ENCODE data around the gene NDUFS6.
"Not testable (repeated sequence)": the region's sequence is repeated elsewhere in the genome, so short reads cannot be mapped to it uniquely, and the experiment has no call there.

NDUFS6 gene

DNA sequence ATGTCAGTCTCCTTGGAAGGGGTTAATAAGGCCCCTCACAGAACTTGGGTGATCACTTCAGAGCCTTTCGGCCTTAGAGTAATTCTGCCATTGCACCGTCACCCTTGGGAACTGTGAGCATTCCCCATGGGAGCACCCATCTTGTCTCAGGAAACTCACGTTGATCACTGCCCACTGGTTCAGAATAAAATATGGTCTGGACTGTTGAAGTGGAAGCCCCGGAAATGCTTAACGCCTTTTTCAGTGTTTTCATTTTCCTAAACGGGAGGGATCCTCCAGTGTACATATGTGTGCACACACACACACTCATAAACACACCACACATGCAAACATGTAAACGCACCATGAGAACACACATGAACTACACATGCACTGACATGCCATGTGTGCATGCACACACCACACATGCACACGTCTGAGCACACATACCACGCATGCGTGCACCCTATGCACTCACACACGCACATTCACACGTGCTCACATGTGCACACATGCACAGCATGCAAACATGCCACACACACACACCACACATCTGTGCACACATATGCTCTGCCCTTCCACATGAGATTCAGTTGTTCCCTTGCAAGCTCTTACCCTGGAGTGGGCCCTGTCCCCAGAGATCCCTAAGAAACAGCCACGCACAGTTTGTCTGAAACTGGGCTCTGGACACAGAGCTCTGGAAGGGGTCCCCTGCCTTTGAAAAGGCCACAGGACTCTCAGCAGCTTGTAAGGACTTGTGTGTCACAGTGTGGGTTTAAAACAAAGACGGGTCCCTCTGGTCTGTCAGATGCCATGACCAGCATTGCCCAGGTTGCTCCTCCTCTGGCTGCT, 18.6 kb upstream of the NDUFS6 start:
- no peak for DNase-seq (ENCODE audit: low read depth, low spot score)

DNA sequence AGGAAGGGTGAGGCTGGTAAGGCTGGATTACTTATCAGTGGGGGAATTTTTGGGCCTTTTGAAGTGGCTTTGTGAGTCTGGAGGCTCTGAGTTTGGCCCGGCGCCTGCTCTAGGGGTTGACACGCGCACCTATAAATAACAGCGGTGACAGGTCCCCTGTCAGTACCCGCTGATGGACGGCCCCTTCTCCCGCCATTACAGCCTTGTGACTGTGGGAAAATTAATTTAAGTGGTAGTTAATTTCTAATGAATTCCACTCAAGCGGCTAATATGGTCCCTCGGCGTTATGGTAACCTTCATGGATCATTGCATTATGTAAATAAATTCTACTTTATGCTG, 18.0 kb upstream of the NDUFS6 start:
- DNase-seq (ENCODE audit: low read depth, low spot score), result no peak

DNA sequence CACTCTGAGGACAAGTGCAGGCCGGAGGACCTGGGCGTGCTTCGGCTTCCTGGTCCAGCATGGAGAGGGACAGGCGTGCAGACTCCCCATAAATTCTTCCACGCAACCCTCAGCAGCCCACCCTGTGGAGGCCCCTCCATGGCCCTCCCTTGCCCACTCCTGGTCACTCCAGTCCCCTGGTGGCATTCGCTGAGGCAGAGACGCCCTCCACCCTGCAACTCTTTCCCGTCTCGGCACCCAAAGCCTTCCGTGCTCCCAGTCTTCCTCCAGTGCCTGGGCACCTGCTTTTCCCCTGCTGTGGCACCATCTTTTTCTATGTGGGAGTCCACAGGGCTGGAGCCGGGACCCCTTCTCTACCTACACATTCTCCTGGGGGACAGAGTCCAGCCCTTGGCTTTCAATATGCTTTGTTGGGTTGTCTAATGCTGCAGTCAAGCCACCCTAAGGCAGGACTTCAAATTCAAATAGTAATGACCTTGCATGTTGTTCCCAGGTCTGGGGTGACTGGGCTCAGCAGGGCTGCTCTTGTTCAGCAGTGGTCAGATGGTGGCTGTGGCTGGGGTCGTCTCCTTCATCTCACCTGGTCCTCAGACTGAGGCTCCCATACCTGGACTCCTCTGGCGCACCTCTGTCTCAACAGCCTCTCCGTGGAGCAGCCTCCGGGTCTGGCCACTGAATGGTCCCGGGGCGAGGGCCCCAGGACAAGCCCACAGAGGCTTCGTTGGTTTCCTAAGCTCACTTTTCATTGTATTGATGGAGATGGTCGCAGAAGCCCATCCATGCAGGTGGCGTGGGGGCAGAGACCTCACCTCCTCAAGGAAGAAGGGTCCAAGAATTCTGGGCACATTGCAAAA, 16.8 kb upstream of the NDUFS6 start:
- no peak for DNase-seq (ENCODE audit: low read depth, low spot score)

DNA sequence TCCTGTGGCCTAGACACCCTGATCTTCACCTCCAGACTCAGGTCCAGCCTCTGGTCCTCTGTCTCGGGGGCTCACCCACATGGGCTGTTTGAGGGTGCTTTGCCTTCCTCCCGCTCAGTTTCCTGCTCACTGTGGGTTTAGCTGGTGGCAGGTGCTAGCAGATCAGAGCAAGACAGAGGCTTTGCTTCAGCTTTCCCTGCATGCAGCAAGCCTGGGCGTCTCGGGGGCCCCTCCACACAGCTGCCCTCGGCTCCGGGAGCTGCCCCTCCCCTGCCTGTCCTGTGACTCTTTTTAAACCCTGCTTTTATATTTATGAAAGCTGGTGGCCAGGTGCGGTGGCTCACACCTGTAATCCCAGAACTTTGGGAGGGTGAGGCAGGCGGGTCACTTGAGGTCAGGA, 16.1 kb upstream of the NDUFS6 start:
- DNase-seq (ENCODE audit: low read depth, low spot score), result no peak

DNA sequence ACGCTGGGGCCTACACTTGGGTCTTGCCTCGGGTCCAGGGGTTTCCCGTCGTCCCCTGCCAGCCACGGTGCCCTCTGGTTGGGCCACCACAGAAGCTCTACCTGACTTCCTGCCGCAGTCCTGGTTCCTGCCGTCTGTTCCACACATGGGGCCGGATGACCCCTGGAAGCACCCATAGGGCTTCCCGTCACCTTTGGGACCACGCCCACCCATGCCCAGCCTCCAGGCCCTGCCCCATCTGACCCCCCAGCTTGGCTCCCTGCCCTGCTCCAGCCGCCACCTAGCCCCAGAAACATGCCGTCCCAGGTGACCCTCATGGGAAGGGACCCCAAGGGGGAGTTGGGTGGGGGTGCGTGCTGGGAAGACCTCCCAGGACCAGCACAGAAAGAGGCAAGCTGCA, 15.2 kb upstream of the NDUFS6 start:
- no peak for DNase-seq (ENCODE audit: low read depth, low spot score)

DNA sequence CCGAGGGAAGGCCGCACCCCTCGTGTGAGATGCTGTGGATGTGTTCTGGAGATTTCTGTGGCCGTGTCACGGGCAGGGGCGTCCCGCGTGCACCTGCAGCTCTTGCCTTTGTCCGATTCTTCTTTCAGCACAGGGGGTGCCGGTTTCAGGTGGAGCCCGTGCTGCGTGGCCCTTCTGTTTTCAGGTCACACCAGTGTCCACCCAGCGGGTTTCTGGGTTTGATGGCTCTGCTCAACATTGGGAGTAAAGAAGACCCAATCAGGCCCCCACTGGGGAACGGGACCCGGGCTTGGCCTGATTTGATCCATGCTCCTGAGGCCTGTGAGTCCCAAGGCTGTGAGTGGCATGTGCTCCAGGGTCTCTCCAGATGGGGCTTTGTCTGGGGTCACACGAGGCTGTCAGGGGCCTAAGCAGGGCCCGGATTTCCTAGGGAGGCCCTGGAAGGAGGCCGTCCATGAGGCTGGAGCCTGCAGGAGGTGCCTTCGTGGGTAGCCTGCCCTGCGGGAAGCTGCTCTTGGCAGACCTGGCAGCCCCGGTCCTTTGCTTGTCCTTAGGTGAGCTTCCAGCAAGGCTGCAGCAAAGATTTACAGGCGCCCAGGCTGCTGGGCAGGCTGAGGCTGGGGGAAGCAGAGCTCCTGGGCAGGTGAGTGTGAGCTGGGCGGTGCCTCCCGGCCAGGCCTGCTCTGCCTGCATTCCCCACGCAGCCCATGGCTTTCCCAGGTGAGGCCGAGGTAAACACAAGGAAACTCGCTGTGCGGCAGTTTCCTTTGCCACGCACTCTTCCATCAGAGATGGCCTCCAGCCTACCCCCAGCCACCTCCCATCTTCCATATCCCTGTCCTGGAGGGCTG, 14.4 kb upstream of the NDUFS6 start:
- DNase-seq (ENCODE audit: low read depth, low spot score), result no peak

DNA sequence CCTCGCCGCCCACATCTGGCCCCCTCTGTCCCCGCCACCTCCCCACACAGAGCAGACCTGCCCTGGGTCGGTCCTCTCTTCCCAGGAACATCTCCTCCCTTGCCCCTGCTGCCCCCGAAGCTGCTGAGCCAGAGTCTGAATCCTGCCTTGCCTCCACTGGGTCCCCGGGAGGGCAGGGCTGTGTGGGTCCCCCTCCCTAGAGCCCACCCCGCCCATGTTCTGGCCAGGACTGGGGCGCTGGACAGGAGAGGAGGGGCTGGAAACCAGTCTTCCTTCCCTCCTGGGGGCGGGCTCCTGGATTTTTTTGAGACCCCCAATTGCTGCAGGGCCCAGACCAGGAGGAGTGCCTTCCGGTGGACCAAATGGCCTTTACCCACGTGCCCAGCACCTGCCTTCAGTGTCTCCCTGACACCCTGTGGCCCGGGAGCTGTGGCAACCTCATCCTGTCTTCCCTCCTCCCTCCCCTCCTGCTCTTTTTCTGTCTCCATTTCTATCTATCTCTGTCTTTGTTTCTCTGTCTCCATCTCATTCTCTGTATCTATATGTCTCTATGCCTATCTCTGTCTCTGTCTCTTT, 13.6 kb upstream of the NDUFS6 start:
- no peak for DNase-seq (ENCODE audit: low read depth, low spot score)

DNA sequence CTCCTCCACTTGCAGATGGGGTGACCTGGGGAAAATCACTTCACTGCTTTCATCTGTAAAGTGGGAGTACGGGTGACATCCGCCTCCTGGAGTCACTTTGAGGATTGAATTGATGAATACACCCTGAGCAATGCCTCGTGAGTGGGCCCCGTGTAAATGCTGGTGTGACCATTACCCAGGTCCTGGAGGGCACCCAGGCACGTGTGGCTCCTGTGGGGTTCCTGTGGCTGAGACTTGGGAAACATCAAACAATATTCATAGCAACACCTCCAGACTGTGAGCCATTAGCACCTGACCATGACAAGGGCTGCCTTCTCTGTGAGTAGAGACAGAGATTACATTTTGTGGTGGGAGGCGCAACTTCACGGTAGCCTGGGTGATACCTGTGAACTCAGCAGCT, 13.0 kb upstream of the NDUFS6 start:
- DNase-seq (ENCODE audit: low read depth, low spot score), result no peak

DNA sequence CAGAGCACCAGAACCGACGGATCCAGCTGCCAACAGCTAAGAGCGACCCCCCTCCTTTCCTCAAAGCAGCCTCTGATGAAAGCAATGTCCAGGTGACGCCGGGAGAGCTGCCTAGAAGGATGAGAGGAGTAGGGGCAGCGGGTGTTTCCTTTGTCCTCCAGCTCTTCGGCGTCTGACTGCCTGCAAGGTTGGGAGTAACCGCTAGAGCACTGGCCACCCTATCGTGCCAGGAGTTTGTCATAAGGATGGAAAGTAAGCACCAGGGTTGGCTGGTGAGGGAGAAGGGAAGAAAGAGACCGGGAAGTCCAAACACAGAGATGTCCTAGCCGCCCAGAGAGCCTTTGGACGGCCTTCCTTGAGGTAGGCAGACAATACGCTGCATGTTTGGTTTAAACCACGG, 12.4 kb upstream of the NDUFS6 start:
- no peak for DNase-seq (ENCODE audit: low read depth, low spot score)

DNA sequence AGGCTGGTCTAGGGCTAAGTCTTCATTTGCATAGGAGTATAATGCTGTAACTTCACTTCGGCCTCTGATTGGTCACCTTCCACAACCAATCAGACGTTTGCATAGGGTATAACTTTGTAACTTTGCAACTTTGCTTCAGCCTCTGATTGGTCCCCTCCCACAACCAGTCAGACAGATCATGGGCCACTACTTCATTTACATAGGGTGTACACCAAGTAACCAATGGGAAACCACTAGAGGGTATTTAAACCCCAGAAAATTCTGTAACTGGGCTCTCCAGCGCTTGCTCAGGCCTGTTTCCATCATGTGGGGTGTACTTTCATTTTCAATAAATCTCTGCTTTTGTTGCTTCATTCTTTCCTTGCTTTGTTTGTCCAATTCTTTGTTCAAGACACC, 11.8 kb upstream of the NDUFS6 start:
- DNase-seq (ENCODE audit: low read depth, low spot score), result not testable (repeated sequence)

DNA sequence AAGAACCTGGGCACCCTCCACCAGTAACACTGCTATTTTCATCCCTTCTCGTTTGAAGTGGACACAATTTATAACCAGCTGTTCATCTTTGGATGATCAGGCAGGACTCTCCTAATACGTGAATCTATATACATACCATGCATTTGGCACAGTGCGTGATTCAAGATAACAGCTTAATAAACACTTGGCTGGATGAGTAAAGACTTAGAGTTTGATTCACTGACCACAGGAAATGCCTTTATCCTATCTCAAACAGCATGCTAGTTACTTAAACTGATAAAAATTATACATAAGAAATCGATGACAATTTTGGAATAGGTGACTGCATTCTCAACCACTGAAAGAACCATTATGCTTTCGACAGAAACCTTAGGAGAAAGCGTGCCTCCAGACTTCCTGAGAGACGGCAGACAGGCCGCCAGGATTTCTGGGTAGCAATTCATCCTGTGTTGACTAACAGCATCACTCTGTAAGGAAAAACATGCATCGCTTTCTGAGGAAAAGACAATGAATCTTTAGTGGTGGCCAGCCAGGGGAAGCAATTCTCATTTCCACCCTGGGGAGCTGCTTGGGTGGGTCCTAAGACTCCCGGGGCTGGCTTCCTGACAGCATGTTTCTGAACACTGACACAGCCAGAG, 11.3 kb upstream of the NDUFS6 start:
- DNase-seq (ENCODE audit: low read depth, low spot score), result no peak

DNA sequence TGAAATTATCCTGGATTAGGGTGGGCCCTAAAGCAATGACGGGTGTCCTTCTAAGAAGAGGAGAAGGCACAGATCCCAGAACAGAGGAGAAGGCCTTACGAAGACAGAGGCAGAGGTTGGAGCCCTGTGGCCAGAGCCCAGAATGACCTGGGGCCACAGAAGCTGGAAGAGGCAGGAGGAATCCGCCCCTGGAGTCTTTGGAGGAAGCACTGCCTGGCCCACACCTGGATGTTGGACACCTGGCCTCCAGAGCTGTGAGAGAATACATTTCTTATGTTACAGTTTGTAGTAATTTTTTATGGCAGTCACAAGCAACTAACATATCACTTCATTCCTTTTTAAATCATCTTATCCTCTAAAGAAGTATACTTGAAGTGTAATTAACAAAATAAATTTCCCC, 10.0 kb upstream of the NDUFS6 start:
- no peak for DNase-seq (ENCODE audit: low read depth, low spot score)

DNA sequence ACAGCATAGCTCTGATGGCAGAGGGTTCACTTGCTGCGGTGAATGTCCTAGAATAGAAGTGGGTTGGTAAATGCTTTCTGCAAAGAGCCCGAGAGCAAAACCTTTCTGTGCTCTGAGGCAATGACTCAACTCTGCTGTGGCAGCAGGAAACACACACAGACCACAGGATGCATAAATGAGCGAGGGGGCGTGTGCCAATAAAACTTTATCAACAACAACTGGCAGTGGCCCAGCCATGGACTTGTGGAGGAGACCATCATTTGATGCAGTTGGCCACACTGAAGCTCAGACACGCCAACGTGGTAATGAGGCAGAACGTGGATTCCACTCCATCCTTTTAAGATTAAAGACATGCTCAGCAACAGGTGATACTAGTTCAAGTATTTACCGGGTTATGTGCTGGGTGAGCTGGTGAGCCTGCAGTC, 8.4 kb upstream of the NDUFS6 start:
- peak; percentile 52 for DNase-seq (ENCODE audit: low read depth, low spot score)

DNA sequence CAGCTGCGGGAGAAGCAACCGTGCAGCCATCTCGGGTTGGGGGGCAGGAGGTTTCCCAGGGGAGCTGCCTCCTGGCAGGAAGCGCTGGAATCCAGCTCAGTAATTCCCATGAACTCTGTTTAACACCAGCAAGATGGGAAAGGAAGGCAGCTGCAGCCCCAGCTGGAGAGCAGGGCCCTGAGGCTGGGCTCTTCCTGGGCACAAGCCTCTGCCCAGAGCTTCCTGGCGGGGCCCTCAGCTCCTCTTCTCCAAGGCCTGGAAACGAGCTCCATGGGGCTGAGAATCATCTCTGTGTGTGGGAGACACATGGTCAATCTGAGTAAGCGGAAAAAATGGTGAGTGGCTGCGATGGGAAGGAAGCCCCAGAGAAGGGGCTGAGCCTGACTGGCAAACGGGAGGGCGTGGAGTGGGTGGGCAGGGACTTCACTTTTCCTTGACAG, 7.9 kb upstream of the NDUFS6 start:
- no peak for DNase-seq (ENCODE audit: low read depth, low spot score)

DNA sequence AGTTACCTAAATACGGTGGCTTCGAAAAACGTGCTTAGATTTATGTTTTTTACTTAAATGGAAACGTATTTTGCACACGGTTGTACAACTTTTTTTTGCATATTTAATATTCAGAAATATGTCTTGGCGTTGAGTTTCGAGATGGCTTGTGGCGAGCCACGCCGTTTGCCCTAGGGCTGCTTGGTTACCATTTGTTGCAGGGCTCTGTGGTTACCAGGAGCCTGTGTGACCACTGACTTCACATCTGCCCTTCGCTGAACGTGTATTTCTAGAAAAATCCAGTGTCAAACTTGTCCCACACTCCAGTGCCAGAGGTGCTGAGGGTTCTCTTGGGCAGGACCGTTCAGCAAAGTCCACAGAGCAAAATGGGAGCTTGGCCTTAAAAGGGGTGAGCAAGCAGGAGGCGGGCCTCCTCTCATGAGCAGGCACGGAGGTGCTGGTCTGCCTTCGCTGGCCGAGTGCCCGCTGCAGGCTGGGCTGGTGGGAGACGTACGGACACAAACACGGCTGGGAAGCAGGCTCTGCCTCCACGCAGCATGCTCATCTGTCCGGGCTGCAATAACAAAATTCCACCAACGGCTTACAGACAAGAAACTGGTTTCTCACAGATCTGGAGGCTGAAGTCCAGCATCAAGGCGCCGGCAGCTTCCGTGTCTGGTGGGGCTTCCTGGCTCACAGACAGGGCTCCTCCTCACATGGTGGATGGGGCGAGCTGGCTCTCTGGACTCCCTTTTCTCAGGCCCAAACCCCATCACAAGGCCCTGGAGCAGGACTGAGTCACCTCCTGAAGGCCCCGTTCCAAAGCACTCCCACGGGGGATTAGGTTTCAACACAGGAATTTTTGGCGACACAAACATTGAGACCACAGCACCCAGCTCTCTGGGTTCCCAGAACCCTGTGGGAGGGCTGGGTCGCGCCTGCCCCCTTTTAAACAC, 7.0 kb upstream of the NDUFS6 start:
- DNase-seq (ENCODE audit: low read depth, low spot score), result no peak

DNA sequence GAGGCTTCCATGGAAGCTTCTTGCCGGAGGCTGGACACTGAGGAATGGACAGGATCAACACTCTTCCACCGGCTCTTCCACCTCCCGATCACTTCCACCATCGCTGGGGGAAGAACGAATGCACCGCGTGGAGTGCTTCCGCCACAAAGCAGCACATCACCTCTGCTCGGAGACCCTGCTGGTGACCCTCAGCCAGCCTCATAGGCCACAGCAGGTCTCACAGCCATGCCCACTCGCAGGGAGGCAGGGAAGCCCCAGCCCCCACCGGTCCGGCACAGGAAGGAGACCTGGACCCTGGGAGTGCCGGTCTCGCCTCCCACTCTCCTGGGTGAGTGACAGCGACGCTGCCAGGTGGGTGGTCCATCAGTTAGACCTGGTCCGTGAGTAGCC, 6.3 kb upstream of the NDUFS6 start:
- DNase-seq (ENCODE audit: low read depth, low spot score), result no peak

DNA sequence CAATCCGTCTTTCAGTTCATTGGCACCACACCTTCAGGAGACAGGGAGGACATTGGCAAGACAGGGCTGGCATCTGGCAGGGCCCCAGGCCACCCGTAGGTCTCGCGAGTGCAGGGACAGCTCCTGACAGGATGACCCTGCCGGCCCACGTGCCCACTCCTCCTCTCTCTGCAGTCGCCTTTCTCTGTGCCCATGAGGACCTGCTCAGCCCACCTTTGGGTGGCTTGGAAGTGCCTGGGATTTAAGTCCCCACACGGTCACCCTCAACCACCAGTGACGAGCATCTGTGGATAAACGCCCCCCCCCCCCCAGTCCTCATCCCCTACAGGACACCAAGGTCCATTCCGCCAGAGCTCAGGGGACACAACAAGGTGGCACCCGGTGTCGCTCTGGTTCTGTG, 5.7 kb upstream of the NDUFS6 start:
- DNase-seq (ENCODE audit: low read depth, low spot score), result no peak

DNA sequence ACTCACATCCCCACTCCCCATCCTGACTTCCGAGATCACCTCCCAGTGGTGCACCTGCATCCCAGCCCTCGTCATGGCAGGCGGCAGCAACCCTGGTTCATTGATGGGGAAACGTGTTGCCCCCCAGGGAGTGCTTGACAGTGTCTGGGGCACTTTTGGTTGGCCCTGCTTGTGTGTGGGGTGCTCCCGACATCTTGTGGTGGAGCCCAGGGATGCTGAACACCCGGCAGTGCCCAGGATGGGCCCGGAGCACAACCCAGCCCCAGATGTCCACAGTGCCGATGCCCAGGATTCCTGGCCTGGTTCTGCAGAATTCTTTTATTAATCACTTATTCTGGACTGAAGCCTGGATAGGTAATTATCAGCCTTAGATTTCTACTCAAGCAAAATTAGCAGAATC, 5.3 kb upstream of the NDUFS6 start:
- no peak for DNase-seq (ENCODE audit: low read depth, low spot score)

DNA sequence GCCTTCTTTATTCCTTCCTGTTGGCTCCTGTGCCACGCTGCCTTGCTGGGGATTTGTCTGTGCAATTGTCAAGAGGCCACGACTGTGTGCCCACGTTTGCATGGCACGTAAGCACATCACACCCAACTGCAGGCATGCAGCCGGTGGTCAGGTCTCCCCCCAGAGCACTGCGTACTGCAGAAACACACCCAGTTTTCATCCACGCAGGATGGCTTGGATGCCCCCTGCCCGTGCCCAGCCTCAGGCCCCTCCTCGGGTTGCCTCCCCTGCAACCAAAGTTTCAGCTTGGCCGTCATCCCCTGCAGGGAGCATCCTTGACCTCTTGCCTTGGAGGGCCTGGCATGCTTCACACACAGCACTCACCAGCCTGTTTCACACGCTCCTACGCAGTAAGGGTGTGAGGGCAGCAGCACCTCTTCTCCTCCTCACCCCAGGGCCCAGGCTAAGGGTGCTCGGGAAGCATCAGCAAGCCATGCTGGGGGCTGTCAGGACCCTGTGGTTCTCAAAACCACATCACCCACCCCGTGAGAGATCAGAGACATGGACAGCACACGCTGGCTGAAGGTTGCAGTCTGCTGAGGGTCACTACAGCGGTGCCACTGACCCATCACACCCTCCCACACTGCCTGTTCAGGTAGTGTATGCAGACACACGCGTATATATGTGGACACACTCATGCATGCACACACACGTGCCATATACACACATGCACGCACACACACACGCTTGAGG, 4.7 kb upstream of the NDUFS6 start:
- DNase-seq (ENCODE audit: low read depth, low spot score), result no peak
